ENCODE data around the gene FOXN4.

The FOXN4 gene

GRCh38 chr12:109305547-109305946 lies 3.5 kb downstream of the FOXN4 start:
- DNase-seq: no peak

GRCh38 chr12:109304485-109304884 lies 4.6 kb downstream of the FOXN4 start:
- DNase-seq: peak; percentile 16

DNA sequence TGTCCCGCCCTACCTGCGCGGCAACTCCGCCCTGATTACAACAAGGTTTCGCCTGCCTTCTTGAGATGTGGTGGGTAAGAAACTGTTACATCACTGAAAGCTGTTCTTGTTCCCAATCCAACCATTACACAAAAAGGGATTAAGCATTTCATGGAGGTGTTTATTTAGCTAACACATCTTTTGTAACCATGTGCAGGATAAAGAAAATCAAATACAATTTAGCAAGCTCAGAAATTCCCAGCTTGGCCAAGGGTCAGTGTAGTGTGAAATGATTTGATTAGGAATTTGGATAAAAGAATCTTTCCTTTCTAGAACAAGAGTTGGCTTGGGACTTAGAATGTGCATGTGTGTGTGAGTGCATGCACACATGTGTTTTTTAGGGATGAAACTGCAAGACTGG lies 6.3 kb downstream of the FOXN4 start:
- DNase-seq: no peak

- DNase-seq: no peak
Observed at GRCh38 chr12:109302358-109302757, 6.7 kb downstream of the FOXN4 start.

DNA sequence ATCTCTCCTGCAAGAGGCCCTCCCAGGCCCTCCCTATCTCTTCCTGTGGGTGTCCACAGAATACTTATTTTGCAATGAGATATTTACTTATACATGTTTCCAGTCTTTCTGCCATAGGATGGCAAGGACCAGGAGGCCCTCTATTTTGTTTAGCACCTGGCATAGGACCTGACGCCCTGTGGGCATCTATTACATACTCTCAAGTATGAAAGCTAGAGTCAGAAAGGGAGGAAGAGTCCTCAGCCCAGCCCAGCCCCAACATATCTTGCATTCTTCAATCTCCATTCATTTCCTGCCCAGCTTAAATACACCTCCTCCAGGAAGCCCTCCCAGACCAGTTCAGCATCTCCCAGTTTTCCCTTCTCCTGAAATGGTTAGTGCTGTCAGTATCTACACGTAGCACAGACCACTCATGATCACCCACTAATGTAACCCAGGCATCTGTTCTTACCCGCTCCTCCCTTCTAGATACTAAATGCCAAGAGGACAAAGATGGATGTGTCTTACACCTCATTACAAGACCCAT lies 7.4 kb downstream of the FOXN4 start:
- no peak for DNase-seq

- DNase-seq: no peak
Observed at GRCh38 chr12:109299849-109300248, 9.2 kb downstream of the FOXN4 start.

GRCh38 chr12:109296431-109296830 lies 12.7 kb downstream of the FOXN4 start:
- DNase-seq: no peak

DNA sequence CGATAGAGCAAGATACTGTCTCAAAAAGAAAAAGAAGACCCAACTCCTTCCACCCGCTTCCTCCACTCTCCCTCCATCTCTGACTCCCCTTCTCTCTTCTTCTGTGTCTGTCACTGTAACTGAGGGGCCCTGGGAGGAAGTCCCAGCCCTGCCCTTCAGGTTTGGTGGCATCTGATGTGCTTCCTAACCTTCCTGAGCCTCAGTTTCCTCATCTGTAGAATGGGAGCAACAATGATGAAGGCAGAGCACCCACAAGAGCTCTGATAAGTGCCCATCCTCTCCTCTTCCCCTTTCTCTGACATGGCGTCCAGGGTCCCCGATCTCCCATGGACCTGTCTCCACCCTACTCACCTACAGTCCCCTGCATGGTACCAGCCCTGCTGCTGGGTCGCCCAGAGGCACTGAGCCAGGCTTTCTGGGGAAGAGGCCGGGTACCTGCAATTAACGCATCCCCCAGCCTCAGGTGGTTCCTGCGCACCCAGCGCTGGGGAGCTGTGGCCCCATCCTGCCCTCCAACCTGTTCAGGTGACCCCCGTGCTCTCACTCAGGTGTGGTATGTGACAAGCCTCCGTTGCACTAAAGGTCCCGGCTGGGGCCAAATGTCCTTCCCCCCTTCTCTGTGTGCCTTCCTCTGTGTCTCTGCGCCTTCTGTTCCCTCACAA lies 13.2 kb downstream of the FOXN4 start:
- no peak for DNase-seq

GRCh38 chr12:109294286-109294796 lies 14.7 kb downstream of the FOXN4 start:
- no peak for DNase-seq

- DNase-seq: no peak
Observed at GRCh38 chr12:109293106-109293505, 16.0 kb downstream of the FOXN4 start.

- DNase-seq: no peak
Observed at GRCh38 chr12:109292342-109292711, 16.8 kb downstream of the FOXN4 start.

DNA sequence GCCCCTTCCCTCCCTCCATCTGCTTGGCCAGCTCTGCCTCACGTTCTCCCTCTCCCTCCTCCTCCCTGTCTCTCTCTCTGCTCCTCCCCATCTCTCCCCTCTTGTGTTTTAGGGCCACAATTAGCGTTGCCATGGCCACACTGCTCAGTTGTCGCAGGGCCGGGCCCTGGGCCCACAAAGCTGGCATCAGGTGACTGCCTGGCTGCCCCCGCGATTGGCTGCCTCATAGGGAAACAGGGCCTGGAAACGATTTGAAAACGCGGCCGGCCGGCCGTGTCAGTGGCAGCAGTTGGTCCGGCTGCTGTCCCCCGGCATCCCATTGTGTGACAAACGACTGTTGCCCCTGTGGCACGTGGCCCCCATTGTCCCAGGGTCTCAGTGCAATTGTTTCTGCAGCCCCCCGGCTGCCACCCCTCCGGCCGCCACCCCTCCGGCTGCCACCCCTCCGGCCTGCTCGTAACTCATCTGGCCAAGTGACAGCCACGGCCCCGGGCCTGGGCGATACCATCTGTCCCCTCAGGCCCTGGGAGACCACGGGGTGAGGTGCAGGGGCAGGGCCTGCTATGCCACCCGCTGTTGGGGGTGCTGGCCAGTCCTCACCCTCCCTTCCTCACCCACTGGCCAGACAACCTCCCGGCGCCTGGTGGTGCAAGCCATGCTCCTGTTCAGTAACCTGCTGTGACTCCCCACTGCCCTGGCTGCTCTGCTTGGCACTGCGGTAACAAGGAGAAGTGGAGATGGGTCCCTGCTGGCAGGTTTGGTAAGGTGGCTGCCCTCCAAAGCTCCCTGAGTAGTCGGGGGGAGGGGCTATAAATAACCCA lies 17.4 kb downstream of the FOXN4 start:
- peak; percentile 96 for DNase-seq

- no peak for DNase-seq
Observed at GRCh38 chr12:109291117-109291516, 18.0 kb downstream of the FOXN4 start.

DNA sequence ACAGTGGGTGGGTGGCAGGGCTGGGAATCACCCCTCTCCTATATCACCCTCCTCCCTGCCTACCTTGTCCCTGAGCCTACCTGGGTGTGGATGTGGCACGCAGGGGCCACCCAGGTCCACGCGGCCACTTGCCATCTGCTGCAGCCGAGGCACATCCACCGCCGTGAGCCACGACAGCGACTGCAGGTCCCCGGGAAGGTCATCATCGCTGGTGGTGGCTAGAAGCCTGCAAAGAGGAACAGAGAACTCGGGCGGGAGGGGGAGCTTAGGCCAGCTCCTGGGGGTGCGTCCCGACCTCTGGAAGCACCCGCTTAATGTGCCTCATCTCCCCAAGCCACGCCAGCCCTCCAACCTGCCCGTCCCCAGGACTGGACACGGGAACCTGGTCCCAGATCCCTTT lies 19.0 kb downstream of the FOXN4 start:
- DNase-seq: no peak

GRCh38 chr12:109289551-109289950 lies 19.5 kb downstream of the FOXN4 start:
- no peak for DNase-seq

GRCh38 chr12:109289004-109289403 lies 20.1 kb downstream of the FOXN4 start:
- no peak for DNase-seq

GRCh38 chr12:109288571-109288970 lies 20.5 kb downstream of the FOXN4 start:
- no peak for DNase-seq

DNA sequence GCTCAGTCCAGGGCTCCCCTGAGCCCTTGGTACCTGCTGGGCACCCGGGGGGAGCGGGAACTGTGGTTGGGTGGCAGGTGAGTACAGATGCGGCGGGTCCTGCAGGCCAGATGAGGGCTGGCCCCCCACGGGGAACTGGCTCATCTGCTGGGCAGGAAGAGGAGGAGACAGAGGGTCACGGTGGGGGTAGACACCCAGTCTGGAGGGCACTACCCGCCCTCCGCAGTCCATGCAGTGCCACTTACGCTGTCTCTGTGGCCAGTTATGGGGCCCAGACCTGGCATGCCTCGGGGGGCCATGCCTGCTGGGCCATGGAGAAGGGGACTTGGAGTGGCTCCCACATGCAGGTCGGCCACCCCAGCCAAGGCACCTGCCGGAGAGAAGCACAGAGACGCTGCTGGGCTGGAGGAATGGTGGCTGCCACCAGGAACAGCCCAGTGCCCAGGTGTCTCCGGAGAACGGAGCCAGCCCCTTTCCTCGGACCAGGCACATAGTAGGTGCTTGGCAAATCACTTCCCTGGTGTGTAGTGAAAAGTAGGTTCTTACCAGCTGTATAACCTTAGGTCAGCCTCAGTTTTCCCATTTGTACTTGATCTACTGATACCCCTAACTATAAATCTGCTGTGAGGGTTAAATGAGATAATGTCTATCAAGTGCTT lies 21.1 kb downstream of the FOXN4 start:
- no peak for DNase-seq

- no peak for DNase-seq
Observed at GRCh38 chr12:109287181-109287580, 21.9 kb downstream of the FOXN4 start.

DNA sequence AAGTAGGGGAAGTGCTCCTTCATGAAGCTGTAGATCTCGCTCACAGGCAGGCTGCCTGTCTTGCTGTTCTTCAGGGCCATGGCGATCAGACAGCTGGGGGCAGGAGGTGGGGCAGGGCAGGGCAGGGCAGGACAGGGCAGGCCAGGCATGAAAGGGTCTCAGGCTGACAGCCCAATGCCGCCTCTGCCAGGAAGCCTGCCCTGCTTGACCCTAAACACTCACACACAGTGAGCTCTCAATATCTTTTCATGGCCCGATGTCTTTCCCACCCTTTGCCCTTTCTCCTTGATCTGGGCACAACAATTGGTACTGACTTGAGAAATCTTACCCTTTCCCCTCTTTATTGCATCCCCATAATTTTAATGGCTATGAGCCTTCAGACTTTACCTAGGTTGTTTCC lies 22.4 kb downstream of the FOXN4 start:
- no peak for DNase-seq

DNA sequence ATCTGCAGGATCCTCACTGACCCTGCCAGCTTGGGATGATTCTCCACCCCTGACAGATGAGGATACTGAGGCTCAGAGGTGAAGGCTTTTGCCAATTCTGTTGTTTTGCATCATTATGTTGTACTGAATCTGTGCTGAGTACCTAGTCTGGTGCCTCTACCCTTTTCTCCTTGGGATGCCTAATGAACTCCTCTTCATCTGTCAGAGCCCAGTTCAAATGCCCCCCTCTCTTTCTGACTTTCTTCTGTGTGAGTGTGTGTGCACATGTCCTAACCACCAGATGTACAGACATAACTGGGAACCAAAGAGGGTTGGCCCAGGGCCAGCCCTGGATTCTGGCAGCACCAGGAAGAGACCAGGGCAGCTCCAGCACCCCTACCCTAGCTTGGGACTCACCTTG lies 22.8 kb downstream of the FOXN4 start:
- DNase-seq: no peak

GRCh38 chr12:109284392-109284791 lies 24.7 kb downstream of the FOXN4 start:
- no peak for DNase-seq

DNA sequence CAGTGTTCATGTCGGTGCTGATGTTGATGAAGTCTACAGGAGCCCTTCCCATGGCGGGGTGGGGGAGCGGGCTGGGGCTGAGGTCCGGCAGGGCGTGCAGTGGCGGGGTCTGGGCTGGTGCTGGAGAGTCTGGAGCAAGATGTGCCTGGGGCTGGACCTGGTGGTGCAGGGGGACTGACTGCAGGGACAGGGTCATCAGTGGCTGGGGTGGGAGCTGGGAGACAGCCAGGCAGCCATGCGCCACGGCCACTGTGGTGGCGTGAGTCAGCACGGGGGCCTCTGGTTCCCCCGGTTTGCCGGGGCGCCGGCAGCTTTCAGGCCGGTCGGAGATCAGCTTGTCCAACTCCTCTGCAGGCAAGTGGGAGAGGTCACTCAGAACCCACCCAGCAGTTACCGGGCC lies 27.6 kb downstream of the FOXN4 start:
- no peak for DNase-seq

GRCh38 chr12:109279525-109279924 lies 29.6 kb downstream of the FOXN4 start:
- DNase-seq: no peak

All from NCI-H2107 (cell line).